Kidney (tissue), 14 donors: ENCODE data around the gene ADI1. TPM values are rescaled to one million over a fixed set of nuclear protein-coding genes. Genes with fewer than 3 reads are reported as not detected.

Experiments
- DNase-seq, 5 donors: peaks; one replicate each; pipeline ENCODE4 v3.0.0-alpha.2; 2013 to 2020
- FAIRE-seq: peaks from 2 replicates; lab custom pipeline; 2012; peaks lifted over from hg19 to GRCh38; lab: Jason Lieb, UNC
- H3K27ac ChIP-seq, 2 donors: one replicate each; pipeline ENCODE4 v1.7.0; 2013; ENCODE audit warnings: low read depth in 2 of 2, low read length in 2 of 2, inconsistent platforms in 1 of 2
- H3K27me3 ChIP-seq: one replicate; pipeline ENCODE4 v1.7.1; 2013; ENCODE audit warnings: low read length, inconsistent platforms; ENCODE audit not compliant: control insufficient read depth, insufficient read depth
- H3K36me3 ChIP-seq, 3 donors: one replicate each; pipeline versions ENCODE4 v1.7.0 to v1.7.1; 2013; ENCODE audit warnings: low read length in 3 of 3, control low read depth in 1 of 3, inconsistent platforms in 1 of 3; ENCODE audit not compliant: insufficient read depth in 3 of 3, control insufficient read depth in 2 of 3
- H3K4me1 ChIP-seq, 3 donors: one replicate each; pipeline versions ENCODE4 v1.7.0 to v1.7.1; 2013; ENCODE audit warnings: low read length in 3 of 3, inconsistent platforms in 1 of 3, low read depth in 1 of 3; ENCODE audit not compliant: control insufficient read depth in 2 of 3, insufficient read depth in 2 of 3
- H3K4me3 ChIP-seq, 3 donors: one replicate each; pipeline versions ENCODE4 v1.7.0 to v1.8.1; 2013; ENCODE audit warnings: low read length in 3 of 3, control low read depth in 1 of 3, inconsistent platforms in 1 of 3
- H3K9ac ChIP-seq, 3 donors: one replicate each; pipeline versions ENCODE4 v1.7.0 to v1.7.1; 2013; ENCODE audit warnings: low read length in 3 of 3, control low read depth in 1 of 3, inconsistent platforms in 1 of 3
- H3K9me3 ChIP-seq, 3 donors: one replicate each; pipeline versions ENCODE4 v1.7.0 to v1.7.1; 2013; ENCODE audit warnings: low read length in 3 of 3, control low read depth in 1 of 3, inconsistent platforms in 1 of 3; ENCODE audit not compliant: control insufficient read depth in 2 of 3, insufficient read depth in 1 of 3
- CTCF ChIP-seq: IDR thresholded peaks from 3 replicates; pipeline ENCODE4 v1.5.1; 2012; ENCODE audit warnings: mild to moderate bottlenecking, moderate library complexity, borderline replicate concordance; ENCODE audit not compliant: insufficient read depth; ENCODE audit errors: extremely low read depth
- intact Hi-C: fragments of 100-400 bp; cut with DNase I; formaldehyde crosslinking; loops from one replicate; pipeline ENCODE4 v1.11.1; 2022
- polyA plus RNA-seq: library from polyadenylated mRNA; stranded (reverse); fragments of 350-450 nt; fragmentation: Illumina TruSeq; extraction: RNeasy Lipid Tissue Mini Kit (QIAGEN cat#74804); gene quantifications from one replicate; pipeline ENCODE4 v1.2.3, GENCODE V29; 2014; ENCODE audit warnings: low read depth, low replicate concordance; ENCODE audit not compliant: insufficient read depth
- total RNA-seq: library from RNA; stranded (reverse); fragmentation: NEBNext Ultra II Directional; extraction: Animal tissue kit (Norgen Biotek cat#: 25700); gene quantifications from one replicate; pipeline ENCODE4 v1.2.1, GENCODE V29; 2021
- donor health status: control.
- donor health status: control.
- donor health status: control.
- donor health status: control.
- donor health status: control.
- donor health status: DM: yes; HTN: yes; CAD: no.
- donor health status: Normal renal cell carcinoma (clear cell type).

Gene ADI1
- total and polyA plus RNA-seq, 2 donors from 2014 or later, result 74.0 to 236 TPM

GRCh38 chr2:3523551-3524041 is 4.3 kb upstream of the ADI1 start:
- peak overlapping the region in 1 of 3 donors; percentile 5 for H3K4me3 ChIP-seq
- no peak for FAIRE-seq
- DNase-seq, result no peak

GRCh38 chr2:3522961-3523421 is 3.7 kb upstream of the ADI1 start:
- no peak for TF ChIP-seq CTCF
- Histone ChIP-seq H3K27me3 (no peaks in the 10 kb centered on the region), H3K9ac (no peak overlapping the region), H3K9me3 (peaks cover 0 to 6% (median 0%) of the 10 kb centered on the region in 3 donors), H3K4me1 (peaks cover 0 to 40% (median 21%) of the 10 kb centered on the region in 3 donors), H3K36me3 (peaks cover 0 to 7% (median 0%) of the 10 kb centered on the region in 3 donors), H3K27ac (peak overlapping the region; percentile 14 to 77), H3K4me3 (no peak overlapping the region)
- FAIRE-seq, result no peak
- DNase-seq, result no peak
- intact Hi-C loops, result no loop called here

More at GRCh38 chr2:3523551-3524041, 4.3 kb upstream of the ADI1 start:
- Histone ChIP-seq H3K9me3 (peaks cover 0 to 6% (median 0%) of the 10 kb centered on the region in 3 donors), H3K36me3 (peaks cover 0 to 7% (median 0%) of the 10 kb centered on the region in 3 donors), H3K4me1 (peaks cover 0 to 37% (median 21%) of the 10 kb centered on the region in 3 donors), H3K27me3 (no peaks in the 10 kb centered on the region), H3K27ac (peak overlapping the region; percentile 30 to 77), H3K9ac (no peak overlapping the region)
- intact Hi-C loops, result no loop called here
- no peak for TF ChIP-seq CTCF

- no peak for FAIRE-seq
- no peak for TF ChIP-seq CTCF
- peaks cover 0 to 41% (median 21%) of the 10 kb centered on the region in 3 donors for H3K4me1 ChIP-seq
Measured at GRCh38 chr2:3520591-3520990, 1.3 kb upstream of the ADI1 start.

More at GRCh38 chr2:3520591-3520990, 1.3 kb upstream of the ADI1 start:
- intact Hi-C loops, result no loop called here
- no peaks in the 10 kb centered on the region for H3K27me3 ChIP-seq
- no peak for DNase-seq
- peaks cover 0 to 3% (median 0%) of the 10 kb centered on the region in 3 donors for H3K36me3 ChIP-seq
- no peak overlapping the region for H3K9ac ChIP-seq
- no peak overlapping the region for H3K27ac ChIP-seq
- H3K4me3 ChIP-seq, result peak overlapping the region in 2 of 3 donors; percentile 84 to 91
- no peaks in the 10 kb centered on the region for H3K9me3 ChIP-seq
